SH-SY5Y (cell line): ENCODE results near the gene LENG9.

ENCODE experiments used
- GATA2 ChIP-seq: IDR thresholded peaks from 2 replicates; pipeline ENCODE4 v1.6.1; 2011; ENCODE audit warnings: mild to moderate bottlenecking, low read depth, low read length
- GATA3 ChIP-seq: IDR thresholded peaks from 2 replicates; pipeline ENCODE4 v1.6.1; 2011; ENCODE audit warnings: low read depth, mild to moderate bottlenecking, low read length, moderate library complexity

- no peak for TF ChIP-seq GATA2
- no peak for TF ChIP-seq GATA3
Measured at GRCh38 chr19:54462047-54462654, 1.4 kb downstream of the LENG9 start.
